Ovary (tissue), 9 donors: ENCODE measurements around the gene GKN1. TPM values are rescaled to one million over a fixed set of nuclear protein-coding genes. Genes with fewer than 3 reads are reported as not detected.

Experiments used
- DNase-seq, 5 donors: peaks; one replicate each; pipeline ENCODE4 v3.0.0-alpha.2; 2019 to 2020
- H3K27ac ChIP-seq, 2 donors: fragments of 200-600 bp; one replicate each; pipeline versions ENCODE4 v1.5.1 to v1.8.0; 2019 to 2022
- H3K27me3 ChIP-seq: fragments of 200-600 bp; one replicate; pipeline ENCODE4 v1.8.0; 2022
- H3K36me3 ChIP-seq: fragments of 200-600 bp; sonication (generic); one replicate; pipeline ENCODE4 v1.5.1; 2019
- H3K4me1 ChIP-seq: one replicate; pipeline ENCODE4 v1.8.1; 2013; ENCODE audit warnings: mild to moderate bottlenecking, moderate library complexity; ENCODE audit not compliant: insufficient read depth
- H3K4me3 ChIP-seq: fragments of 200-600 bp; sonication (generic); one replicate; pipeline ENCODE4 v1.5.1; 2017
- H3K9me3 ChIP-seq, 2 donors: fragments of 200-600 bp in 1 of 2; sonication (generic) in 1 of 2; one replicate each; pipeline versions ENCODE4 v1.5.1 to v1.8.1; 2013 to 2019; ENCODE audit warnings: mild to moderate bottlenecking in 1 of 2, moderate library complexity in 1 of 2
- CTCF ChIP-seq, 3 donors: fragments of 450-650 bp in 2 of 3; fragments of 200-600 bp in 1 of 3; IDR thresholded peaks; one replicate each; pipeline versions ENCODE4 v1.5.1 to v1.8.0; 2016 to 2022; ENCODE audit warnings: antibody characterized with exemption in 3 of 3, mild to moderate bottlenecking in 1 of 3
- EP300 ChIP-seq: sonication (generic); formaldehyde crosslinking; IDR thresholded peaks from one replicate; pipeline ENCODE4 v1.6.1; 2017; ENCODE audit warnings: antibody characterized with exemption
- POLR2A ChIP-seq: fragments of 450-650 bp; IDR thresholded peaks from one replicate; pipeline ENCODE4 v1.6.1; 2017; ENCODE audit warnings: antibody characterized with exemption, mild to moderate bottlenecking, moderate library complexity
- WGBS, 3 donors: extraction: QIAGEN DNeasy Blood & Tissue Kit in 1 of 3; methylation state at CpG; one replicate each; pipeline versions ENCODE4 v1.1.5 to v1.1.7; 2013 to 2017; 5-methylcytosine and 5-hydroxymethylcytosine counted together
- intact Hi-C, 4 donors: fragments of 100-400 bp; cut with DNase I; formaldehyde crosslinking; loops; one replicate each; pipeline versions ENCODE4 v1.11.0 to v1.15.1; 2022 to 2023
- polyA plus RNA-seq, 2 donors: library from polyadenylated mRNA; stranded (reverse); fragments of 200-250 nt in 1 of 2; fragments of 350-450 nt in 1 of 2; fragmentation: Illumina TruSeq in 1 of 2; extraction: RNeasy Lipid Tissue Mini Kit (QIAGEN cat#74804) in 1 of 2; gene quantifications; one replicate each; pipeline ENCODE4 v1.2.3, GENCODE V29; 2013 to 2014
- total RNA-seq, 7 donors: library from RNA; depleted of rRNA in 2 of 7; stranded (reverse); fragments of >200 nt in 2 of 7; fragmentation: NEBNext Ultra II Directional in 3 of 7; extraction: Animal tissue kit (Norgen Biotek cat#: 25700) in 3 of 7; gene quantifications; one replicate each; pipeline versions ENCODE4 v1.1.0 to v1.2.4, GENCODE V29; 2016 to 2023
- donor health status: DM: no; HTN: no; CAD: no; lungs with moderate emphysema.
- donor health status: DM: no; HTN: no; CAD: no.
- donor health status: Bipolar disorder and iron deficiency.
- donor health status: DM: yes; HTN: yes; CAD: no.
- donor health status: DM: no; HTN: no; CAD: no.
- donor health status: DM: yes; HTN: yes; CAD: no.

GKN1 gene
- total and polyA plus RNA-seq, 9 donors = not detected

DNA sequence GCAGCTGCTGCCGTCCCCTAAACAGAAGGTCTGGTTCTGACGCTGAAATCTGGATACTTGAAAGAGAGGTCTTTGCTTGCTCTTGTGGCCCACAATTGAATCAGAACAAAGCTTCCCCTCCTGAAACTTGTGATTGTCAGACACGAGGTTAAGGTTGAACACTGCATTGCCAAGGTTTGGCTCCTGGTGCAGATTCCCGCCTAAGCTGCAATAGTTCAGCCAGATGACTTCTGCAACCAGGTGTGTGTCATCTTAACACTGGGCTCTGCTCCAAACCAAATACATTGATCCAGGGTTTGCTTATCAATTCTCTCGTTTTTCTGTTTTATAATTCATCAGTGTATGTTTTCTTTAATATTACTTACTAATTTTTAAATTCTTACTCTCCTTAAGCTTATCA lies 14.6 kb downstream of the GKN1 start:
- Histone ChIP-seq H3K9me3 (no peaks in the 10 kb centered on the region), H3K4me1 (no peaks in the 10 kb centered on the region), H3K36me3 (no peaks in the 10 kb centered on the region), H3K4me3 (no peak overlapping the region), H3K27ac (no peak overlapping the region), H3K27me3 (no peaks in the 10 kb centered on the region)
- DNase-seq = no peak
- TF ChIP-seq EP300 = no peak
- no peak for TF ChIP-seq CTCF (IDR thresholded peaks at IDR 0.05)
- TF ChIP-seq POLR2A = no peak
- 17 to 55% (median 36%) methylated on average over 5 of the region's 5 CpGs for WGBS, 3 donors
- intact Hi-C loops = no loop called here

DNA sequence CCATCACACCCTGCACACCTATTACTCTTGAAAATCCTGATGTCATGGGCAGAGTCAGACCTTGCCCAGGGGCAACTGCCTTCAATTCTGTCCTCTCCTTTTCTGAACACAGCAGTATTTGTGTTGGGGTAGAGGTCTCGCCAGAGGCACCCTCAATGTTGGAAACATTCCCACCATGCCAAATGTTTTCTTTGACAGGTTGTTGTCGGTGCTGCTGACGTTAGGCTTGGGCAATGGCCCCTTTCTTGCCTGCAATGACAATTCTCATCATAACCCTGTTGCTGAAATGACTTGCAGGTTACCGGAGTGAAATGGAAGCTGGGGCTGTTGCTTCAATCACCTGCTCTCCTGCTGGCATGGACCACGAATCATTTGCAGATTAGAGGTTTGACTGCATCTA lies 17.9 kb downstream of the GKN1 start:
- Histone ChIP-seq H3K27ac (no peak overlapping the region), H3K27me3 (no peaks in the 10 kb centered on the region), H3K4me3 (no peak overlapping the region), H3K9me3 (no peaks in the 10 kb centered on the region), H3K36me3 (no peaks in the 10 kb centered on the region), H3K4me1 (no peaks in the 10 kb centered on the region)
- WGBS, 3 donors = 80 to 84% (median 81%) methylated on average over 5 of the region's 5 CpGs
- TF ChIP-seq EP300 = no peak
- no peak for TF ChIP-seq POLR2A
- TF ChIP-seq CTCF (IDR thresholded peaks at IDR 0.05) = no peak
- DNase-seq = no peak
- intact Hi-C loops = no loop called here

- DNase-seq = no peak
- no peaks in the 10 kb centered on the region for H3K27me3 ChIP-seq
- H3K4me3 ChIP-seq = no peak overlapping the region
- no peaks in the 10 kb centered on the region for H3K4me1 ChIP-seq
- TF ChIP-seq POLR2A = no peak
- no peak for TF ChIP-seq EP300
- TF ChIP-seq CTCF (IDR thresholded peaks at IDR 0.05) = no peak
- no peak overlapping the region for H3K27ac ChIP-seq
- no peaks in the 10 kb centered on the region for H3K36me3 ChIP-seq
- intact Hi-C loops = no loop called here
- H3K9me3 ChIP-seq = no peaks in the 10 kb centered on the region
- 51 to 86% (median 66%) methylated on average over 3 of the region's 3 CpGs for WGBS, 3 donors
These were observed 18.5 kb downstream of the GKN1 start for GRCh38 chr2:68992933-68993332.

DNA sequence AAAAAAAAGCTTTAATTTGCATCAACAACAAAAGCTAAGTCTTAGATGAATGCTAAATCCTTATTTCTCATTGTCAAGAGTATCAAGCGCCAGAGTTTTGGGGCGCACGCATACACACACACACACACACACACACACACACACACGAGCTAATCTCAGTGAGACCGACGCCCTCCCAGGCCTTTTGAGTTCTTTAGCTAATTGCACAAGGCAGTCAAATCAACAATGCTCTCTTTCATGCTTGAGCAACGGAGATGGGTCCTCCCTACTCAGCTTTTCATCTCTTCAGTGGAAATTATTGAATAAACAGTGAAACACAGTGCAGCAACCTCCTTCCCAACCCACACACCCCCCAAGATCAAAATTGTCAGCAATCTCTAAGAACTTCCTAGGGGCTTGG lies 19.2 kb downstream of the GKN1 start:
- 85% methylated on average over 7 of the region's 7 CpGs for WGBS, 3 donors
- no peak for DNase-seq

DNA sequence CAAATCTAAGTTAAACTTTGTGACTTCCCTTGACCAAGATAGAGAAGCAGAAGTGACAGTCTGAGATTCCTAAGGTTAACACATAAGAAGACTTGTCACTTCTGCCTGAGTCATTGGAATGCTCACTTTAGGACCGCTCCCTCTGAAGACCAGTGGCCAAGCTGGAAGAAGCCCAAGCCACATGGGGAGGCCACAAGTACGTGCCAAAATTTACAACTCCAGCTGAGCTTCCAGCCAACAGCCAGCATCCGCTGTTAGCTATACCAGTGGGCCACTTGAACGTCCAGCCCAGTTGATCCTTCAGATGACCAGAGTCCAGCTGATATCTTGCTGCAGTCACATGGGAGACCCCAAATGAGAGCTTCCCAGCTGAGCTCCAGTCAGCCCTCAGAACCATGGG lies 20.4 kb downstream of the GKN1 start:
- Histone ChIP-seq H3K27ac (no peak overlapping the region), H3K4me1 (no peaks in the 10 kb centered on the region), H3K36me3 (no peaks in the 10 kb centered on the region), H3K9me3 (no peaks in the 10 kb centered on the region), H3K27me3 (no peaks in the 10 kb centered on the region), H3K4me3 (no peak overlapping the region)
- WGBS, 3 donors = 39 to 52% (median 44%) methylated on average over 4 of the region's 4 CpGs
- intact Hi-C loops = no loop called here
- TF ChIP-seq POLR2A = no peak
- TF ChIP-seq CTCF (IDR thresholded peaks at IDR 0.05) = no peak
- no peak for TF ChIP-seq EP300
- no peak for DNase-seq

More for the DNA sequence above, 19.2 kb downstream of the GKN1 start:
- TF ChIP-seq POLR2A = no peak
- Histone ChIP-seq H3K4me1 (no peaks in the 10 kb centered on the region), H3K27me3 (no peaks in the 10 kb centered on the region), H3K9me3 (no peaks in the 10 kb centered on the region), H3K4me3 (no peak overlapping the region), H3K36me3 (no peaks in the 10 kb centered on the region), H3K27ac (no peak overlapping the region)
- intact Hi-C loops = no loop called here
